Measurements from ENCODE around the gene LTV1. TPM values are rescaled to one million over a fixed set of nuclear protein-coding genes. Genes with fewer than 3 reads are reported as not detected.
A peak's percentile ranks its signal among the peaks of the same experiment; 100 is the strongest.
"Not testable (repeated sequence)": the region's sequence is repeated elsewhere in the genome, so short reads cannot be mapped to it uniquely, and the experiment has no call there.

The LTV1 gene
- total and polyA plus RNA-seq, 9 donors = 27.8 to 44.2 (median 40.7) TPM

GRCh38 chr6:143839196-143839595, 3.9 kb upstream of the LTV1 start:
- 43% methylated on average over 3 of the region's 4 CpGs for WGBS (ENCODE audit: insufficient coverage)
- Histone ChIP-seq H3K36me3 (ENCODE audit: control insufficient read depth, insufficient read depth, low read length) (no peaks in the 10 kb centered on the region), H3K27me3 (ENCODE audit: control insufficient read depth, insufficient read depth, low read length) (no peaks in the 10 kb centered on the region), H3K4me1 (ENCODE audit: control insufficient read depth, insufficient read depth, low read length) (peaks cover 12% of the 10 kb centered on the region), H3K4me3 (ENCODE audit: low read length) (no peak overlapping the region), H3K27ac (ENCODE audit: low read length) (peak overlapping the region; percentile 65), H3K9me3 (replicated peaks; ENCODE audit: control insufficient read depth, low read depth, low read length) (no peaks in the 10 kb centered on the region)
- peak; percentile 79 for DNase-seq

GRCh38 chr6:143840595-143841265, 2.4 kb upstream of the LTV1 start:
- DNase-seq = no peak
- Histone ChIP-seq H3K36me3 (ENCODE audit: control insufficient read depth, insufficient read depth, low read length) (peaks cover 12% of the 10 kb centered on the region), H3K4me3 (ENCODE audit: low read length) (no peak overlapping the region), H3K9me3 (replicated peaks; ENCODE audit: control insufficient read depth, low read depth, low read length) (no peaks in the 10 kb centered on the region), H3K27ac (ENCODE audit: low read length) (no peak overlapping the region), H3K27me3 (ENCODE audit: control insufficient read depth, insufficient read depth, low read length) (no peaks in the 10 kb centered on the region), H3K4me1 (ENCODE audit: control insufficient read depth, insufficient read depth, low read length) (peaks cover 19% of the 10 kb centered on the region)
- WGBS (ENCODE audit: insufficient coverage) = 100% methylated on average over 2 of the region's 6 CpGs

GRCh38 chr6:143842461-143842901, 657 bp upstream of the LTV1 start:
- DNase-seq = peak; percentile 97
- H3K27me3 ChIP-seq (ENCODE audit: control insufficient read depth, insufficient read depth, low read length) = no peaks in the 10 kb centered on the region
- peaks cover 28% of the 10 kb centered on the region for H3K36me3 ChIP-seq (ENCODE audit: control insufficient read depth, insufficient read depth, low read length)
- peak overlapping the region; percentile 97 for H3K27ac ChIP-seq (ENCODE audit: low read length)
- no peaks in the 10 kb centered on the region for H3K9me3 ChIP-seq (replicated peaks; ENCODE audit: control insufficient read depth, low read depth, low read length)
- WGBS (ENCODE audit: insufficient coverage) = 0% methylated on average over 1 of the region's 7 CpGs
- peaks cover 19% of the 10 kb centered on the region for H3K4me1 ChIP-seq (ENCODE audit: control insufficient read depth, insufficient read depth, low read length)
- peak overlapping the region; percentile 86 for H3K4me3 ChIP-seq (ENCODE audit: low read length)

- no peaks in the 10 kb centered on the region for H3K9me3 ChIP-seq (replicated peaks; ENCODE audit: control insufficient read depth, low read depth, low read length)
- peaks cover 37% of the 10 kb centered on the region for H3K36me3 ChIP-seq (ENCODE audit: control insufficient read depth, insufficient read depth, low read length)
- peaks cover 19% of the 10 kb centered on the region for H3K4me1 ChIP-seq (ENCODE audit: control insufficient read depth, insufficient read depth, low read length)
- H3K27ac ChIP-seq (ENCODE audit: low read length) = peak overlapping the region; percentile 97
- DNase-seq = no peak
- H3K4me3 ChIP-seq (ENCODE audit: low read length) = peak overlapping the region; percentile 86
- H3K27me3 ChIP-seq (ENCODE audit: control insufficient read depth, insufficient read depth, low read length) = no peaks in the 10 kb centered on the region
- under 1% methylated on average over 9 of the region's 9 CpGs for WGBS (ENCODE audit: insufficient coverage)
Observed at GRCh38 chr6:143843677-143843999, 500 bp downstream of the LTV1 start.

- Histone ChIP-seq H3K4me1 (ENCODE audit: control insufficient read depth, insufficient read depth, low read length) (peaks cover 19% of the 10 kb centered on the region), H3K27me3 (ENCODE audit: control insufficient read depth, insufficient read depth, low read length) (no peaks in the 10 kb centered on the region), H3K27ac (ENCODE audit: low read length) (peak overlapping the region; percentile 97), H3K36me3 (ENCODE audit: control insufficient read depth, insufficient read depth, low read length) (peaks cover 39% of the 10 kb centered on the region), H3K4me3 (ENCODE audit: low read length) (peak overlapping the region; percentile 86), H3K9me3 (replicated peaks; ENCODE audit: control insufficient read depth, low read depth, low read length) (no peaks in the 10 kb centered on the region)
- WGBS (ENCODE audit: insufficient coverage) = 8% methylated on average over 2 of the region's 4 CpGs
- peak; percentile 30 for DNase-seq
Observed at GRCh38 chr6:143844006-143844405, 868 bp downstream of the LTV1 start.

GRCh38 chr6:143845033-143845432, 1.9 kb downstream of the LTV1 start:
- 100% methylated on average over 4 of the region's 5 CpGs for WGBS (ENCODE audit: insufficient coverage)
- Histone ChIP-seq H3K36me3 (ENCODE audit: control insufficient read depth, insufficient read depth, low read length) (peaks cover 48% of the 10 kb centered on the region), H3K4me1 (ENCODE audit: control insufficient read depth, insufficient read depth, low read length) (peaks cover 14% of the 10 kb centered on the region), H3K9me3 (replicated peaks; ENCODE audit: control insufficient read depth, low read depth, low read length) (no peaks in the 10 kb centered on the region), H3K4me3 (ENCODE audit: low read length) (no peak overlapping the region), H3K27me3 (ENCODE audit: control insufficient read depth, insufficient read depth, low read length) (no peaks in the 10 kb centered on the region), H3K27ac (ENCODE audit: low read length) (no peak overlapping the region)
- DNase-seq = no peak

GRCh38 chr6:143851706-143852105, 8.6 kb downstream of the LTV1 start:
- H3K4me3 ChIP-seq (ENCODE audit: low read length); H3K27me3 ChIP-seq (ENCODE audit: control insufficient read depth, insufficient read depth, low read length); H3K27ac ChIP-seq (ENCODE audit: low read length); H3K4me1 ChIP-seq (ENCODE audit: control insufficient read depth, insufficient read depth, low read length); DNase-seq: not testable (repeated sequence)
- WGBS (ENCODE audit: insufficient coverage) = no CpG with 5 or more reads among the region's 3 CpGs
- H3K36me3 ChIP-seq (ENCODE audit: control insufficient read depth, insufficient read depth, low read length) = peaks cover 53% of the 10 kb centered on the region
- H3K9me3 ChIP-seq (replicated peaks; ENCODE audit: control insufficient read depth, low read depth, low read length) = peaks cover 12% of the 10 kb centered on the region

- H3K27me3 ChIP-seq (ENCODE audit: control insufficient read depth, insufficient read depth, low read length); DNase-seq; H3K27ac ChIP-seq (ENCODE audit: low read length); H3K4me1 ChIP-seq (ENCODE audit: control insufficient read depth, insufficient read depth, low read length); H3K4me3 ChIP-seq (ENCODE audit: low read length): not testable (repeated sequence)
- Histone ChIP-seq H3K36me3 (ENCODE audit: control insufficient read depth, insufficient read depth, low read length) (peaks cover 52% of the 10 kb centered on the region), H3K9me3 (replicated peaks; ENCODE audit: control insufficient read depth, low read depth, low read length) (peaks cover 15% of the 10 kb centered on the region)
- 100% methylated on average over 1 of the region's 1 CpG for WGBS (ENCODE audit: insufficient coverage)
Observed at GRCh38 chr6:143855057-143855456, 11.9 kb downstream of the LTV1 start.

GRCh38 chr6:143856762-143857161, 13.6 kb downstream of the LTV1 start:
- not testable (repeated sequence) for H3K27ac ChIP-seq (ENCODE audit: low read length); H3K4me1 ChIP-seq (ENCODE audit: control insufficient read depth, insufficient read depth, low read length); DNase-seq; H3K4me3 ChIP-seq (ENCODE audit: low read length); H3K27me3 ChIP-seq (ENCODE audit: control insufficient read depth, insufficient read depth, low read length)
- 93% methylated on average over 5 of the region's 6 CpGs for WGBS (ENCODE audit: insufficient coverage)
- Histone ChIP-seq H3K36me3 (ENCODE audit: control insufficient read depth, insufficient read depth, low read length) (peaks cover 54% of the 10 kb centered on the region), H3K9me3 (replicated peaks; ENCODE audit: control insufficient read depth, low read depth, low read length) (peaks cover 15% of the 10 kb centered on the region)

GRCh38 chr6:143857651-143858050, 14.5 kb downstream of the LTV1 start:
- Histone ChIP-seq H3K4me3 (ENCODE audit: low read length) (no peak overlapping the region), H3K27ac (ENCODE audit: low read length) (no peak overlapping the region), H3K9me3 (replicated peaks; ENCODE audit: control insufficient read depth, low read depth, low read length) (peaks cover 15% of the 10 kb centered on the region), H3K4me1 (ENCODE audit: control insufficient read depth, insufficient read depth, low read length) (no peaks in the 10 kb centered on the region), H3K36me3 (ENCODE audit: control insufficient read depth, insufficient read depth, low read length) (peaks cover 56% of the 10 kb centered on the region), H3K27me3 (ENCODE audit: control insufficient read depth, insufficient read depth, low read length) (no peaks in the 10 kb centered on the region)
- 100% methylated on average over 5 of the region's 5 CpGs for WGBS (ENCODE audit: insufficient coverage)
- no peak for DNase-seq

All from muscle of leg (tissue), 11 donors.